Hepatocyte (in vitro differentiated cells): ENCODE measurements around the gene RPTOR.

Source experiments
- EZH2 ChIP-seq: fragments of 200-600 bp; sonication (generic); IDR thresholded peaks from 2 replicates; pipeline ENCODE4 v1.6.1; 2016; ENCODE audit warnings: antibody characterized with exemption, mild to moderate bottlenecking, borderline replicate concordance
- TF ChIP-seq, protein P1 (sequence below): fragments of 200-600 bp; sonication (generic); IDR thresholded peaks from 2 replicates; pipeline ENCODE4 v1.5.1; 2016; ENCODE audit warnings: antibody characterized with exemption, mild to moderate bottlenecking; ENCODE audit not compliant: poor library complexity

DNA sequence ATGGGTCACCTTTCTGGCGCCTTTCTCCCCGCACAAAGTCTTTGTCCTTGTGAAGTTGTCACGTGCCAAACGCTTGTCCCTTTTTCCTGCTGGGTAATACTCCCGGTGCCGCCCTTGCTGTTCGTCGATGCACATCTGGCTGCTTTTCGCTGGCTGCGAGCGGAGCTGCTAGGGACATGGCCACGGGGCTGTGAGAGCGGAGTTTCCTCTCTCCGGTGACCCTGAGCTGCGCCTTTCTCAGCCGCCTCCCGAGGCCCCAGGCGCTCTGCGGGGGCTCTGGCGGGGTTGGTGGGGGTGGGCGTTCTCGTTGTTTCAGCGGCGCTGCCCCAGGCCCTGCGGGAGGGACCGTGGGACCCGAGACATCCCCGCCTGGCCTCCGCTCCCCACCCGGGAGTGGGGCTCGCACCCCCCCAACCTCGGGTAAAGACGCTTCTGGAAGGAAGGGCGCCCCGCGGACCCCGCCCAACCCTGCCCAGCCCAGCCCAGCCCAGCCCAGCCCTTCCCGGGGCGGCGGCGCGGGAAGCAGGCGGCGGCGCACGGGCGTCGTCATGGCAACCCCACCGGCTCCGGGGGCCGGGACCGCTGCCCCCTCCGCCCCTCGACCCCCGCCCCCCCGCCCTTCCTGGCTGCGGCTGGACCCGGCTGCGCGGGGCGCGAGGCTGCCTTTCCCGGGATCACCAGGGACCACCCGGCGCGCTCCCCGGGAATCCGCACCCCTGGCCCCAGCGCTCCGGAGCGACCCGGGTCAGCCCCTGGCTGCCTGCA is 459.3 kb downstream of the RPTOR start:
- TF ChIP-seq EZH2, result peak; percentile 66
- TF ChIP-seq, protein P1, sequence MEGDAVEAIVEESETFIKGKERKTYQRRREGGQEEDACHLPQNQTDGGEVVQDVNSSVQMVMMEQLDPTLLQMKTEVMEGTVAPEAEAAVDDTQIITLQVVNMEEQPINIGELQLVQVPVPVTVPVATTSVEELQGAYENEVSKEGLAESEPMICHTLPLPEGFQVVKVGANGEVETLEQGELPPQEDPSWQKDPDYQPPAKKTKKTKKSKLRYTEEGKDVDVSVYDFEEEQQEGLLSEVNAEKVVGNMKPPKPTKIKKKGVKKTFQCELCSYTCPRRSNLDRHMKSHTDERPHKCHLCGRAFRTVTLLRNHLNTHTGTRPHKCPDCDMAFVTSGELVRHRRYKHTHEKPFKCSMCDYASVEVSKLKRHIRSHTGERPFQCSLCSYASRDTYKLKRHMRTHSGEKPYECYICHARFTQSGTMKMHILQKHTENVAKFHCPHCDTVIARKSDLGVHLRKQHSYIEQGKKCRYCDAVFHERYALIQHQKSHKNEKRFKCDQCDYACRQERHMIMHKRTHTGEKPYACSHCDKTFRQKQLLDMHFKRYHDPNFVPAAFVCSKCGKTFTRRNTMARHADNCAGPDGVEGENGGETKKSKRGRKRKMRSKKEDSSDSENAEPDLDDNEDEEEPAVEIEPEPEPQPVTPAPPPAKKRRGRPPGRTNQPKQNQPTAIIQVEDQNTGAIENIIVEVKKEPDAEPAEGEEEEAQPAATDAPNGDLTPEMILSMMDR, result no peak
